ENCODE data around the gene NBPF1. TPM values are rescaled to one million over a fixed set of nuclear protein-coding genes. Genes with fewer than 3 reads are reported as not detected.
"Not testable (repeated sequence)": the region's sequence is repeated elsewhere in the genome, so short reads cannot be mapped to it uniquely, and the experiment has no call there.

NBPF1 gene
- total and polyA plus RNA-seq, 9 of the 15 experiments (the other 6 are each of a cell fraction or from before 2014, with no cell fraction given): 5.2 to 42.6 (median 24.1) TPM

GRCh38 chr1:16644482-16645270, 31.3 kb upstream of the NBPF1 start (continued):
- TF ChIP-seq ZBTB40 (IDR thresholded peaks at IDR 0.05) (peak; percentile 78), ZKSCAN1 (IDR thresholded peaks at IDR 0.05; ENCODE audit: low read depth, low read length) (peak; percentile 85), FOXM1 (CRISPR knock-in tag; IDR thresholded peaks at IDR 0.05; ENCODE audit: low read depth) (peak; percentile 99), RBM25 (IDR thresholded peaks at IDR 0.05; ENCODE audit: low read depth, low read length, severe bottlenecking) (peak; percentile 90), ZNF586 (CRISPR knock-in tag; conservative IDR thresholded peaks at IDR 0.05) (peak; percentile 87; the same call in 1 of the 2 replicates), ZNF639 (CRISPR knock-in tag; conservative IDR thresholded peaks at IDR 0.05 in 1 of 2, IDR thresholded peaks at IDR 0.05 in 1 of 2) (peak in 1 of 2 experiments; percentile 91; a peak in 2 of 4 replicates), CCNT2 (IDR thresholded peaks at IDR 0.05; ENCODE audit: borderline replicate concordance, extremely low read depth, insufficient read length, low read depth, low read length) (peak; percentile 99), NFE2 (IDR thresholded peaks at IDR 0.05; ENCODE audit: low read depth) (peak; percentile 55; the same call in 1 of the 2 replicates), ETV5 (CRISPR knock-in tag; IDR thresholded peaks at IDR 0.05; ENCODE audit: low read depth) (peak; percentile 97), HCFC1 (IDR thresholded peaks at IDR 0.05; ENCODE audit: low read depth, low read length) (peak; percentile 83), SRF (CRISPR knock-in tag; IDR thresholded peaks at IDR 0.05) (peak; percentile 62 to 86; a peak in 3 of 4 replicates), ARHGAP35 (IDR thresholded peaks at IDR 0.05; ENCODE audit: partially characterized antibody) (peak; percentile 75), POLR2G (IDR thresholded peaks at IDR 0.05; ENCODE audit: low read depth, low read length) (peak; percentile 97), BCOR (IDR thresholded peaks at IDR 0.05) (peak; percentile 40; the same call in 1 of the 2 replicates), GABPB1 (CRISPR knock-in tag; IDR thresholded peaks at IDR 0.05) (peak; percentile 95)
- TF ChIP-seq ZBTB40 (CRISPR knock-in tag; IDR thresholded peaks at IDR 0.05); FOXM1 (IDR thresholded peaks at IDR 0.05; ENCODE audit: low read depth): not testable (repeated sequence)
